Panc1 (cell line): ENCODE data around the gene GRID2.

ENCODE experiments used
- POLR2AphosphoS5 ChIP-seq: IDR thresholded peaks from 2 replicates; pipeline ENCODE4 v1.6.1; 2012; ENCODE audit warnings: mild to moderate bottlenecking, low read depth, low read length, moderate library complexity
- SIN3A ChIP-seq: IDR thresholded peaks from 2 replicates; pipeline ENCODE4 v1.6.1; 2012; ENCODE audit warnings: low read depth, mild to moderate bottlenecking, low read length, moderate library complexity, borderline replicate concordance; ENCODE audit not compliant: insufficient read depth
- TCF7L2 ChIP-seq: IDR thresholded peaks from 2 replicates; pipeline ENCODE4 v1.6.1; 2011; ENCODE audit warnings: mild to moderate bottlenecking, low read depth, low read length, inconsistent platforms
- TF ChIP-seq, protein P1 (sequence below): fragments of 450-650 bp; IDR thresholded peaks from 2 replicates; pipeline ENCODE4 v1.5.1; 2017; ENCODE audit warnings: mild to moderate bottlenecking
- TF ChIP-seq, protein P2 (sequence below), 2 experiments: IDR thresholded peaks; 2 replicates each; pipeline ENCODE4 v1.6.1; 2011 to 2012; ENCODE audit warnings: low read depth in 2 of 2, control low read depth in 1 of 2, low read length in 1 of 2, mild to moderate bottlenecking in 1 of 2, moderate library complexity in 1 of 2; ENCODE audit not compliant: insufficient read depth in 1 of 2

DNA sequence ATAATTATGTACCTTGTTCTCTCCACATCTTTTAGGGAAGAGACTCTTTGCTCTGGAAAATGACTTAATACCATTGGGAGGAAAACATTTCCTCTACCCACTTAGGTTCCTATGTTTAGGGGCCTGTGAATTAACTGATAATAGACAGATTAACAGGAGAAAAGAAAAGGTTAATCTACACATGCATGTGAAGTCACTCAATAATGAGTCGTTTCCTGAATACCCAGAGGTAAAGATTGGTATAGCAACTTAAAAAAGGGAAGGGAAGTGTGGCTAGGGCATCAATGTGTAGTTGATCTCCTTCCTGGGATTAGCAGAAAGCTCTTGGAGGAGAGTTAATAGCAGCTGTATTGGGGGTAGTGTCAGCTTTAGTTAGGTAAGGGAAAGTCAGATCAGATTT lies 1105.3 kb downstream of the GRID2 start:
- no peak for TF ChIP-seq POLR2AphosphoS5
- TF ChIP-seq, protein P1, sequence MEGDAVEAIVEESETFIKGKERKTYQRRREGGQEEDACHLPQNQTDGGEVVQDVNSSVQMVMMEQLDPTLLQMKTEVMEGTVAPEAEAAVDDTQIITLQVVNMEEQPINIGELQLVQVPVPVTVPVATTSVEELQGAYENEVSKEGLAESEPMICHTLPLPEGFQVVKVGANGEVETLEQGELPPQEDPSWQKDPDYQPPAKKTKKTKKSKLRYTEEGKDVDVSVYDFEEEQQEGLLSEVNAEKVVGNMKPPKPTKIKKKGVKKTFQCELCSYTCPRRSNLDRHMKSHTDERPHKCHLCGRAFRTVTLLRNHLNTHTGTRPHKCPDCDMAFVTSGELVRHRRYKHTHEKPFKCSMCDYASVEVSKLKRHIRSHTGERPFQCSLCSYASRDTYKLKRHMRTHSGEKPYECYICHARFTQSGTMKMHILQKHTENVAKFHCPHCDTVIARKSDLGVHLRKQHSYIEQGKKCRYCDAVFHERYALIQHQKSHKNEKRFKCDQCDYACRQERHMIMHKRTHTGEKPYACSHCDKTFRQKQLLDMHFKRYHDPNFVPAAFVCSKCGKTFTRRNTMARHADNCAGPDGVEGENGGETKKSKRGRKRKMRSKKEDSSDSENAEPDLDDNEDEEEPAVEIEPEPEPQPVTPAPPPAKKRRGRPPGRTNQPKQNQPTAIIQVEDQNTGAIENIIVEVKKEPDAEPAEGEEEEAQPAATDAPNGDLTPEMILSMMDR, result no peak
- TF ChIP-seq TCF7L2, result no peak
- no peak for TF ChIP-seq SIN3A
- TF ChIP-seq, protein P2, sequence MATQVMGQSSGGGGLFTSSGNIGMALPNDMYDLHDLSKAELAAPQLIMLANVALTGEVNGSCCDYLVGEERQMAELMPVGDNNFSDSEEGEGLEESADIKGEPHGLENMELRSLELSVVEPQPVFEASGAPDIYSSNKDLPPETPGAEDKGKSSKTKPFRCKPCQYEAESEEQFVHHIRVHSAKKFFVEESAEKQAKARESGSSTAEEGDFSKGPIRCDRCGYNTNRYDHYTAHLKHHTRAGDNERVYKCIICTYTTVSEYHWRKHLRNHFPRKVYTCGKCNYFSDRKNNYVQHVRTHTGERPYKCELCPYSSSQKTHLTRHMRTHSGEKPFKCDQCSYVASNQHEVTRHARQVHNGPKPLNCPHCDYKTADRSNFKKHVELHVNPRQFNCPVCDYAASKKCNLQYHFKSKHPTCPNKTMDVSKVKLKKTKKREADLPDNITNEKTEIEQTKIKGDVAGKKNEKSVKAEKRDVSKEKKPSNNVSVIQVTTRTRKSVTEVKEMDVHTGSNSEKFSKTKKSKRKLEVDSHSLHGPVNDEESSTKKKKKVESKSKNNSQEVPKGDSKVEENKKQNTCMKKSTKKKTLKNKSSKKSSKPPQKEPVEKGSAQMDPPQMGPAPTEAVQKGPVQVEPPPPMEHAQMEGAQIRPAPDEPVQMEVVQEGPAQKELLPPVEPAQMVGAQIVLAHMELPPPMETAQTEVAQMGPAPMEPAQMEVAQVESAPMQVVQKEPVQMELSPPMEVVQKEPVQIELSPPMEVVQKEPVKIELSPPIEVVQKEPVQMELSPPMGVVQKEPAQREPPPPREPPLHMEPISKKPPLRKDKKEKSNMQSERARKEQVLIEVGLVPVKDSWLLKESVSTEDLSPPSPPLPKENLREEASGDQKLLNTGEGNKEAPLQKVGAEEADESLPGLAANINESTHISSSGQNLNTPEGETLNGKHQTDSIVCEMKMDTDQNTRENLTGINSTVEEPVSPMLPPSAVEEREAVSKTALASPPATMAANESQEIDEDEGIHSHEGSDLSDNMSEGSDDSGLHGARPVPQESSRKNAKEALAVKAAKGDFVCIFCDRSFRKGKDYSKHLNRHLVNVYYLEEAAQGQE (IDR thresholded peaks at IDR 0.05; ENCODE audit: insufficient read depth in 1 of 2, low read depth in 2 of 2, low read length in 1 of 2), result no peak
